Measurements from ENCODE around the gene FNBP1.

DNA sequence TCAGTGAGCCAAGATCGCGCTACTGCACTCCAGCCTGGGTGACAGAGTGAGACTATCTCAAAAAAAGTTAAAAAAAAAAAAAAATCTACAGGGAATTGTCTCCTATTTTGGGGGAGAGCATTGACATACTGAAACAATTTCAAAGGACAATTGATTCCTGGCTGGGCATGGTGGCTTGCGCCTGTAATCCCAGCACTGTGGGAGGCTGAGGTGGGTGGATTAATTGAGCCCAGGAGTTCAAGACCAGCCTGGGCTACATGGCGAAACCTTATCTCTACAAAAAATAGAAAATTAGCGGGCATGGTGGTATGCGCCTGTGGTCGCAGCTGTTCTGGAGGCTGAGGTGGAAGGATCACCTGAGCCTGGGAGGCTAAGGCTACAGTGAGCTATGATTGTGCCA is 41.3 kb upstream of the FNBP1 start:
- TF ChIP-seq, protein P1, sequence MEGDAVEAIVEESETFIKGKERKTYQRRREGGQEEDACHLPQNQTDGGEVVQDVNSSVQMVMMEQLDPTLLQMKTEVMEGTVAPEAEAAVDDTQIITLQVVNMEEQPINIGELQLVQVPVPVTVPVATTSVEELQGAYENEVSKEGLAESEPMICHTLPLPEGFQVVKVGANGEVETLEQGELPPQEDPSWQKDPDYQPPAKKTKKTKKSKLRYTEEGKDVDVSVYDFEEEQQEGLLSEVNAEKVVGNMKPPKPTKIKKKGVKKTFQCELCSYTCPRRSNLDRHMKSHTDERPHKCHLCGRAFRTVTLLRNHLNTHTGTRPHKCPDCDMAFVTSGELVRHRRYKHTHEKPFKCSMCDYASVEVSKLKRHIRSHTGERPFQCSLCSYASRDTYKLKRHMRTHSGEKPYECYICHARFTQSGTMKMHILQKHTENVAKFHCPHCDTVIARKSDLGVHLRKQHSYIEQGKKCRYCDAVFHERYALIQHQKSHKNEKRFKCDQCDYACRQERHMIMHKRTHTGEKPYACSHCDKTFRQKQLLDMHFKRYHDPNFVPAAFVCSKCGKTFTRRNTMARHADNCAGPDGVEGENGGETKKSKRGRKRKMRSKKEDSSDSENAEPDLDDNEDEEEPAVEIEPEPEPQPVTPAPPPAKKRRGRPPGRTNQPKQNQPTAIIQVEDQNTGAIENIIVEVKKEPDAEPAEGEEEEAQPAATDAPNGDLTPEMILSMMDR (IDR thresholded peaks at IDR 0.05; ENCODE audit: poor library complexity) = no peak
- no peak for TF ChIP-seq EZH2phosphoT487 (IDR thresholded peaks at IDR 0.05; ENCODE audit: low read depth, severe bottlenecking, unreplicated experiment)
- TF ChIP-seq EZH2 (IDR thresholded peaks at IDR 0.05; ENCODE audit: borderline replicate concordance) = no peak

All from hepatocyte (in vitro differentiated cells).